Gastroesophageal sphincter (tissue), 4 donors: Measurements from ENCODE around the gene COL1A1. TPM values are rescaled to one million over a fixed set of nuclear protein-coding genes. Genes with fewer than 3 reads are reported as not detected.
A peak's percentile ranks its signal among the peaks of the same experiment; 100 is the strongest.

ENCODE experiments used
- ATAC-seq: fragments of 150-250 bp; one replicate; pipeline ENCODE4 v1.9.1; 2016; ENCODE audit warnings: mild to moderate bottlenecking, moderate library complexity
- H3K27ac ChIP-seq, 4 donors: fragments of 200-600 bp; sonication (generic) in 3 of 4; 1 replicate in 3 of 4; 2 replicates in 1 of 4; pipeline ENCODE4 v1.5.1; 2016 to 2019
- H3K27me3 ChIP-seq: fragments of 200-600 bp; sonication (generic); one replicate; pipeline ENCODE4 v1.5.1; 2019
- H3K36me3 ChIP-seq, 2 donors: fragments of 200-600 bp; sonication (generic); one replicate each; pipeline ENCODE4 v1.5.1; 2019; ENCODE audit warnings: control low read depth in 1 of 2
- H3K4me1 ChIP-seq, 3 donors: fragments of 200-600 bp; sonication (generic); 1 replicate in 2 of 3; 2 replicates in 1 of 3; pipeline ENCODE4 v1.5.1; 2016 to 2019; ENCODE audit warnings: control low read depth in 2 of 3
- H3K4me3 ChIP-seq, 2 donors: fragments of 200-600 bp; sonication (generic); one replicate each; pipeline ENCODE4 v1.5.1; 2019; ENCODE audit warnings: mild to moderate bottlenecking in 1 of 2, moderate library complexity in 1 of 2
- H3K9me3 ChIP-seq, 3 donors: fragments of 200-600 bp; sonication (generic); one replicate each; pipeline ENCODE4 v1.5.1; 2017 to 2019; ENCODE audit warnings: control low read depth in 2 of 3
- EP300 ChIP-seq: sonication (generic); formaldehyde crosslinking; IDR thresholded peaks from one replicate; pipeline ENCODE4 v1.6.1; 2017; ENCODE audit warnings: antibody characterized with exemption, mild to moderate bottlenecking
- POLR2A ChIP-seq, 2 donors: fragments of 450-650 bp; IDR thresholded peaks; one replicate each; pipeline ENCODE4 v1.6.1; 2017; ENCODE audit warnings: antibody characterized with exemption in 2 of 2, mild to moderate bottlenecking in 2 of 2, moderate library complexity in 1 of 2
- POLR2AphosphoS5 ChIP-seq: sonication (generic); formaldehyde crosslinking; IDR thresholded peaks from one replicate; pipeline ENCODE4 v1.6.1; 2017; ENCODE audit warnings: antibody characterized with exemption
- WGBS, 2 donors: methylation state at CpG; one replicate each; pipeline ENCODE4 v1.1.5; 2018; ENCODE audit warnings: low coverage in 1 of 2; 5-methylcytosine and 5-hydroxymethylcytosine counted together
- total RNA-seq, 4 donors: library from RNA; depleted of rRNA; stranded (reverse); fragments of >200 nt; gene quantifications; one replicate each; pipeline ENCODE4 v1.1.0, GENCODE V29; 2016
- TF ChIP-seq, protein P1 (sequence below), 4 experiments: fragments of 200-600 bp in 2 of 4; fragments of 450-650 bp in 2 of 4; sonication (generic) in 1 of 4; IDR thresholded peaks; one replicate each; pipeline ENCODE4 v1.5.1; 2017 to 2019; ENCODE audit warnings: antibody characterized with exemption in 4 of 4, mild to moderate bottlenecking in 2 of 4, moderate library complexity in 2 of 4

The COL1A1 gene
- total RNA-seq, 4 donors from 2014 or later, result 14.6 to 92.9 (median 69.7) TPM

DNA sequence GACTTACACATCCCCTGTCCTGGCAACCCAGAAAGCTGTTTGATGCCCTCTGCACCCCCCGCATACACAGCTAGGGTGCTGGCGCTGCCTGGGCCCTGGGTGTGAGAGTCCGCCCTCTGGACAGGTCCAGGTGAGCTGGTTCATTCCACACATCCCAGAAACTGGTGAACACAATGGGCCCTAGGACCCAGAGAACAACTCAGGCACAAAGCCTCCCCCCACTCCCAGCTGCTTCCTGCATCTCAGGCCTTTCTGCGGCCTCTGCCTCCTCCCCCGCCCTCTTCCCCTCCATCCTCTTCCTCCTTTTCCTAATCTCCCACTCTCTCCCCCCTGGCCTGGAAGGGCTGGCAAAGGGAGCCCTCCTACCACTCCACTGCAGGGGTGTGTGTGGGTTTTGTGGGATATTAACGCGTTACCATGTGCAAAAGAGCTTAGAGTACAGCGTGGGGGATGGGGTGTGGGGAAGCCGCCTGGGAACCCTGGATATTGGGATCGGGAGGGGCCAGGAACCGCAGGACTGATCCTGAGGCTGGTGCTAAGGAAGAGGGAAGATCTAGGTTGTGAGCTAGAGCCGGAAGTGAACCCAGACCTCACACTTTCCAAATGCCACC is 49.4 kb downstream of the COL1A1 start:
- no peaks in the 10 kb centered on the region for H3K9me3 ChIP-seq
- H3K4me1 ChIP-seq, result peaks cover 0 to 80% (median 40%) of the 10 kb centered on the region in 3 donors
- no peaks in the 10 kb centered on the region for H3K27me3 ChIP-seq
- TF ChIP-seq POLR2A (IDR thresholded peaks at IDR 0.05), result no peak
- TF ChIP-seq, protein P1, sequence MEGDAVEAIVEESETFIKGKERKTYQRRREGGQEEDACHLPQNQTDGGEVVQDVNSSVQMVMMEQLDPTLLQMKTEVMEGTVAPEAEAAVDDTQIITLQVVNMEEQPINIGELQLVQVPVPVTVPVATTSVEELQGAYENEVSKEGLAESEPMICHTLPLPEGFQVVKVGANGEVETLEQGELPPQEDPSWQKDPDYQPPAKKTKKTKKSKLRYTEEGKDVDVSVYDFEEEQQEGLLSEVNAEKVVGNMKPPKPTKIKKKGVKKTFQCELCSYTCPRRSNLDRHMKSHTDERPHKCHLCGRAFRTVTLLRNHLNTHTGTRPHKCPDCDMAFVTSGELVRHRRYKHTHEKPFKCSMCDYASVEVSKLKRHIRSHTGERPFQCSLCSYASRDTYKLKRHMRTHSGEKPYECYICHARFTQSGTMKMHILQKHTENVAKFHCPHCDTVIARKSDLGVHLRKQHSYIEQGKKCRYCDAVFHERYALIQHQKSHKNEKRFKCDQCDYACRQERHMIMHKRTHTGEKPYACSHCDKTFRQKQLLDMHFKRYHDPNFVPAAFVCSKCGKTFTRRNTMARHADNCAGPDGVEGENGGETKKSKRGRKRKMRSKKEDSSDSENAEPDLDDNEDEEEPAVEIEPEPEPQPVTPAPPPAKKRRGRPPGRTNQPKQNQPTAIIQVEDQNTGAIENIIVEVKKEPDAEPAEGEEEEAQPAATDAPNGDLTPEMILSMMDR (IDR thresholded peaks at IDR 0.05), result no peak
- TF ChIP-seq EP300, result no peak
- no peak for TF ChIP-seq POLR2AphosphoS5
- H3K36me3 ChIP-seq, result no peaks in the 10 kb centered on the region
- H3K27ac ChIP-seq, result peak overlapping the region; percentile 66 to 97 (median 93)
- peak overlapping the region; percentile 47 to 89 for H3K4me3 ChIP-seq
- WGBS, 2 donors, result 0% methylated on average over 1 to 3 of the region's 12 CpGs
- ATAC-seq, result peak; percentile 70

DNA sequence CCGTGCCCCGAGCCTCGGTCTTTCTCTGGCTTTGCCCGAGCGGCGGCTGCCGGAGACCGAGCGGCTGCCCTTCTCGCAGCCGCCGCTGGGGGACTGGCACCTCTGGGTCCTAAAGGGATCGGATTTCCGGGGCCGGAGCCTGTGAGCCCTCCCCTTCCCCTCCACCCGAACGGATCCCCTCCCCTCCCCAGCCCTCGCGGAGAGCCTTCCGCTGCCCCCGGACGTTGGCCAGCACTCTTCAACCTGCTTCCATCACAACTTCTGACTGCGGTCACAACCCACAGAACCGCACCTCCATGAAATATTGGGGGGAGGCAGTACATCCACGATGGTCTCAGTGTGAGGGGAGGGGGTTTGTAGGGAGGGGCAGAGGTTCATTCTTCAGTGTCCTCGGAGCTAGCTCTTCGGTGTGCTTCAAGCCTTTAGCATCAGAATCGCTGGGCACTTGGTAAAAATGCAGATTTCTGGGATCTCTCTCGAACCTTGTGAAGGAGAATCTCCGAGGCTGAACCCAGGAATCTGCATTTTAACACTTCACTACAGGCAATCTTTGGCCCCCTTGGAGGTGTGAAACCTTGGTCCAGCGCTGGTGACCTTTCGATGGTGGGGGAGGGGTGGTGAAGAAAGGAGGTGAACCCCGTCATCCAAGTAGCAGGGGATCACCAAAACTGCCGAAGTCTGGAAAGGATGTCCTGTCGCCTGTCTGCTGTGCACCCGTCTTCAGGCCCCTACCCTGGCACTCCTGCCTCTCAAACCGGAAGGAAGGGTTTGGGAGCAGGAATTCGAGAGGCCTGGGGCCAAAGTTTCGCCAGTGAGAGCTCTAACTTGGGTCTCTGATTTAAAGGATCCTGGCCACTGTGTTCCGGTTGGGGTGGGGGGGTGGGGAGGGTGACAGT is 50.1 kb downstream of the COL1A1 start:
- no peaks in the 10 kb centered on the region for H3K36me3 ChIP-seq
- H3K4me1 ChIP-seq, result peaks cover 0 to 88% (median 48%) of the 10 kb centered on the region in 3 donors
- H3K4me3 ChIP-seq, result peak overlapping the region; percentile 47 to 89
- TF ChIP-seq POLR2A (IDR thresholded peaks at IDR 0.05) (peak; percentile 6 to 13), POLR2AphosphoS5 (peak; percentile 7), EP300 (no peak)
- TF ChIP-seq, protein P1 (IDR thresholded peaks at IDR 0.05), result peak in 3 of 4 experiments; percentile 72 to 84 (median 76)
- WGBS, 2 donors, result 0 to 2% methylated on average over 7 to 13 of the region's 40 CpGs
- ATAC-seq, result peak; percentile 80
- no peaks in the 10 kb centered on the region for H3K9me3 ChIP-seq
- H3K27me3 ChIP-seq, result no peaks in the 10 kb centered on the region
- H3K27ac ChIP-seq, result peak overlapping the region; percentile 66 to 97 (median 93)

DNA sequence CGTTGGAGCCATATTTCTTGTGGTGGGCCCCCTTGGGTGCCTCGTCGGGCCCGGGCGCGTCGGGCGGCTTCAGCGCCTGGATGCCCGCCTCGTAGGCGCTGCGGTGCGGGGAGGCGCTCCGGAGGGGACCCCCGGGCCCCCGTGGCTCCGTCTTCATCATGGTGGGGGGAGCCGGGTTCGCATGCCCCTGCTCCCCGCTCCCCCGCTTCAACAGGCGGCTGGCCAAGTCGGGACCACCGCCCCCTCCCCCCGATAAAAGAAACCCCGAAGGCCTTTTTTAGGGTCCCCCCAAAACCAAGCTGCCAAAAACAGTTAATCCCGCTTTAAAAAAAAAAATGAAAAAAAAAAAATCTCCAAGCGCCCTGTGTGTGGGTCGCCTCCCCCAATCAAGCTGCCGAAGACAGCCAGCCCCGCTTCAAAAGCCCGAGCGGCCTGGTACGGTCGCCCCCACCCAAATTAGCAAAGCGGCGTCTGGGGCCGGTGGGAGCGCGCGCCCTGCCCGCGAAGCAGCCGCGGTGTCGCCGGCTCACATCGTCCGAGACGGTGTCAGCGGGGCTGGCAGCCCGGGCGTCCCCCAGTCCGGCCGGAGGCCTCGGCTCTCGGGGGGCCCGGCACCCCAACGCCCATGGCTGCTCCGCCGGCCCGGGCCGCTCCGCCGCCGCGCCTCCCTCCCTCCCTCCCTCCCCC is 50.9 kb downstream of the COL1A1 start, which contains the start of gene PPP1R9B:
PPP1R9B (minus strand) TSS at position 324 of the 687 bp plus-strand sequence; CDS start at position 160, 164 bp downstream.
- Histone ChIP-seq H3K36me3 (peaks cover 0 to under 1% of the 10 kb centered on the region in 2 donors), H3K27me3 (no peaks in the 10 kb centered on the region), H3K9me3 (no peaks in the 10 kb centered on the region), H3K27ac (peak within 1 kb of the TSS; percentile 66 to 97 (median 93)), H3K4me1 (peaks cover 0 to 89% (median 54%) of the 10 kb centered on the region in 3 donors), H3K4me3 (peak within 1 kb of the TSS; percentile 47 to 89)
- ATAC-seq, result no peak
- 0% methylated on average over 1 of the region's 69 CpGs; no CpG with 5 or more reads in 1 of the 2 donors for WGBS, 2 donors
- TF ChIP-seq, protein P1 (IDR thresholded peaks at IDR 0.05), result no peak
- TF ChIP-seq EP300 (no peak), POLR2A (IDR thresholded peaks at IDR 0.05) (peak; percentile 18 to 25), POLR2AphosphoS5 (no peak)

DNA sequence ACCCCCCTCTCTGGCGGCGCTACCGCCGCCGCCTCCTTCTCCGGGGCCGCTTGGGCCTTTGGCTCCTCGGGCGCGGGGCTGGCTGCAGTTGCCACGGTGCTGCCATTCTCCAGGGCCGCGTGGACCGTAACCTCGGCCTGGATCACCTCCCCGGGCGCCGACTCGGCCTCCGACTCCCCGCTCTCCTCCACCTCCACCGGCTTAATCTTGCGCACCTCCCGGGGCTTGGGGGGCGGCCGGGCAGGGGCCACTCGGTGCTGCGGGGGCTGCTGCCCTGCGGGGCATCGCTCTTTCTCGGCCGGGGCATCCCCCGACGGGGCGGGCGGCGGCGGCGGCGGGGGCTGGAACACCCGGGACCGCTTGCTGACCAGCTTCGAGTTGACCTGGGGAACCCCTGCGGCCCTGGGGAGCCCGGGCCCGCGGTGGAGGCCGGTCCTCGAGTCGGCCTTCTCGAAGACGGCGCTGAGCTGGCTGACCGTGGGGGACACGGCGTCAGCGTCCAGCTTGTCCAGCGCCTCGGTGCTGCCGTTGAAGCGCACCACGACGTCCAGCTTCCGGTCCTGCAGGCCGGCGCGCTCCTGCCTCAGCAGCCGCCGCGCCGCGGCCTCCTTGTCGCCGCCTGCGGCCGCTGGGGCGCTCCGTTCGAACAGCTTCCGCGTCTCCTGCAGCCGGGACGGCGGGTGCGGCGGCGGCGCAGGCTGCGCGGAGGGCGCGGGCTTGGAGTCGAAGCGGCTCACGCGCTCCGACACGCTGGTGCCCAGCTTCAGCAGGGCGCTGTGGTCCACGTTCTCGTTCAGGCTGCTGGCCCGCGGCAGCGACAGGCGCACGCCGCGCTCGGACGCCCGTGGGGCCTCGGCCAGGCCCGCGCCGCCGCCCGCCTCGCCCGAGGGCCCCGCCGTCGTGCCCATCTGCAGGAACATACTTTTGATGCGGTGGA is 51.7 kb downstream of the COL1A1 start:
- peak; percentile 7 for ATAC-seq
- peaks cover 0 to 89% (median 56%) of the 10 kb centered on the region in 3 donors for H3K4me1 ChIP-seq
- 0% methylated on average over 2 of the region's 123 CpGs; no CpG with 5 or more reads in 1 of the 2 donors for WGBS, 2 donors

More for the DNA sequence above, 51.7 kb downstream of the COL1A1 start:
- TF ChIP-seq POLR2AphosphoS5 (no peak), POLR2A (IDR thresholded peaks at IDR 0.05) (peak; percentile 10 to 22), EP300 (no peak)
- TF ChIP-seq, protein P1 (IDR thresholded peaks at IDR 0.05), result peak in 3 of 4 experiments; percentile 25 to 41 (median 35)
- peaks cover 0 to 9% of the 10 kb centered on the region in 2 donors for H3K36me3 ChIP-seq
- no peaks in the 10 kb centered on the region for H3K9me3 ChIP-seq
- H3K27ac ChIP-seq, result peak overlapping the region; percentile 59 to 97 (median 93)
- no peaks in the 10 kb centered on the region for H3K27me3 ChIP-seq
- H3K4me3 ChIP-seq, result peak overlapping the region; percentile 47 to 89
